GM21526 (cell line): ENCODE data around the gene UNC5A.

Source experiments
- ATAC-seq: cut with Tn5 transposase; IDR thresholded peaks from one replicate; pipeline ENCODE4 v1.9.1; 2021; ENCODE audit warnings: moderate library complexity; ENCODE audit not compliant: unreplicated experiment, low FRiP score

Gene UNC5A

DNA sequence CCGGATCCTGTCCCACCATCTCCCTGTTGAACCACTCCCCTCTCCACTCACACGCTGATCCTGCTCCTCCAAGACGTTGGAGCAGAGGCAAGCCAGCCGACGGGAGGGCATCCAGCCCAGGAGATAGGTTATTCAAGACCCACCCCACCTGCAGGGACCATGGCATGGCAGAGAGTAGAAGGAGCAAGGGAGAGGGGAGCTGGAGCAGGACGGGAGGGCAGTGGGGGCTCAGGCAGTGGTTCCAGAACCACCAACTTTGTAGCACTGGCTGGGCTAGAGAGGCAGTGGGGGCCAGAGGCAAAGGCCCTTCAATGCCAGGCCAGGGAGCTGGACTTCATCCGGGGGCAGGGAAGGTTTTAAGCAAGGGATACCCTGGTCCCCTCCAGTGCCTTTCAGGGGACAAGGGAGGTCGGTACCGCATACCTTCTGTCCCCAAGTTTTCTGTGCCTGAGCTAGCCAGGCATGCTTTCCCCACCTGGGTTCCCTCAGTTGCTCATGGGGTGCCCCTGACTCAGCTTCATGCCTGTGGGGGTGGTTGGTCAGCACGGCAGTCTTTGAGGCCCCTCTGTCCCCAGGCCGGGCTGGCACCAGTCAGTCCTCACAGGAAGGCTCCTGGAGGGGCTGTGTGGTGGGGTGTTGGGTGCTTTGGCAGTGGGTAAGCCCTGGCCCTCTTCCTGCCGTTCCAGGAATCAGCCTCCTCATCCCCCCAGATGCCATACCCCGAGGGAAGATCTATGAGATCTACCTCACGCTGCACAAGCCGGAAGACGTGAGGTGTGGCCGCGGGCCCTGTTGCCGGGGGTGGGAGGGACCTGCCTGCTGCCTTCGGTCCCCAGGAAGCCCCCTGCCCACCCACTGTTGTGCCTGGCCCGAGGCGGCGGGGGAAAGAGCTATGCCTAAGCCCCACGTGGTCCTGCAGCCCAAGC is 66.4 kb downstream of the UNC5A start:
- no peak for ATAC-seq

DNA sequence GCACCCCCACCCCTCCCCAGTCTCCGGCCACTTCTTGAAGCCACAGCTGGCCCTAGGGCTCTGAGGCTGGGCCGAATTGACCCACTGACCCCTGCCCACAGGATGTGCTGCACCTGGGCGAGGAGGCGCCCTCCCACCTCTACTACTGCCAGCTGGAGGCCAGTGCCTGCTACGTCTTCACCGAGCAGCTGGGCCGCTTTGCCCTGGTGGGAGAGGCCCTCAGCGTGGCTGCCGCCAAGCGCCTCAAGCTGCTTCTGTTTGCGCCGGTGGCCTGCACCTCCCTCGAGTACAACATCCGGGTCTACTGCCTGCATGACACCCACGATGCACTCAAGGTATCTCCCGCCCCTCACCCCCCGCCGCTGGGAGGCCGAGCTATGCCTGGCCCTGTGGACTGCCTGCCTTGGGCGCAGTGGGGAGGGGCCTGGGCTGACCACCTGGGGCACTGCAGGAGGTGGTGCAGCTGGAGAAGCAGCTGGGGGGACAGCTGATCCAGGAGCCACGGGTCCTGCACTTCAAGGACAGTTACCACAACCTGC is 67.5 kb downstream of the UNC5A start:
- ATAC-seq, result no peak

DNA sequence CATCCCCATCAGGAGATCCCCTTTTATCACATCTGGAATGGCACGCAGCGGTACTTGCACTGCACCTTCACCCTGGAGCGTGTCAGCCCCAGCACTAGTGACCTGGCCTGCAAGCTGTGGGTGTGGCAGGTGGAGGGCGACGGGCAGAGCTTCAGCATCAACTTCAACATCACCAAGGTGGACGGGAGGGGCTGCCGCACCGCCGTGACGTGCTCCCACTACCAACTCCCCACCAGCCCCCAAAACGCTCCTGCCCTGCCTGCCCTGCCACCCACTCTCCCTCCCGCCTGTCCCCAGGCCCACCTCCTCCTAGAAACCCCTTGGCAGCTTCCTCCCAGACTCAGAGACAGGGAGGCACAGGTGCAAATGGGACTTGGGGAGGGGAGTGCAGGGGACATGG is 68.1 kb downstream of the UNC5A start:
- ATAC-seq, result no peak

DNA sequence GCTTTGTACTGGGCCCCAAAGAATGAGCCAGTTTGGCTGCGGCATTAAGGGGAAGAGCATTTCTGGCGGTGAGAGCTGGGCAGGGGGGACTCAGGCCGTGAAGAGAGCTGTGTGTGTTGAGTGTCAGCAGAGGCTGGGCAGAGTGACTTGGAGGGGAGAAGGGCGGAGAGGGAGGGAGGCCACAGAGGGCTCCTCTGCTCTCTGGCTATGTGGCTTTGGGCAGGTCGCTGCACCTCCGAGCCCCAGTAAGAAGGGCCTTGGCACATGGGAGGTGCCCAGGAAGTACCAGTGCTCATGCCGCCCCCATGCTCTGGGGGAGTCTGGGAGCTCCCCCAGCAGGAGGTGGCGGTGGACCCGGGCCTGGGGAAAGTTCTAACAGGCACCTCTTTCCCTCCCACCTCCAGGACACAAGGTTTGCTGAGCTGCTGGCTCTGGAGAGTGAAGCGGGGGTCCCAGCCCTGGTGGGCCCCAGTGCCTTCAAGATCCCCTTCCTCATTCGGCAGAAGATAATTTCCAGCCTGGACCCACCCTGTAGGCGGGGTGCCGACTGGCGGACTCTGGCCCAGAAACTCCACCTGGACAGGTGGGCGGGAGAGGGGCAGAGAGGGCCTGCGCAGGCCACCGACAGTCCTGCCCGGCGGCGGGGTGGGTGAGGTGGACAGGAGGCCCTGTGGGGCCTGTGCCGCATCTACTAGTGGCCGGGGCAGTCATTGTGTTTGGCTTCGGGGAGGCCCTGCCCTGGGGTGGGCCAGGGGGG is 68.7 kb downstream of the UNC5A start:
- no peak for ATAC-seq

- ATAC-seq, result no peak
Observed at GRCh38 chr5:176879663-176880361, 69.5 kb downstream of the UNC5A start.

DNA sequence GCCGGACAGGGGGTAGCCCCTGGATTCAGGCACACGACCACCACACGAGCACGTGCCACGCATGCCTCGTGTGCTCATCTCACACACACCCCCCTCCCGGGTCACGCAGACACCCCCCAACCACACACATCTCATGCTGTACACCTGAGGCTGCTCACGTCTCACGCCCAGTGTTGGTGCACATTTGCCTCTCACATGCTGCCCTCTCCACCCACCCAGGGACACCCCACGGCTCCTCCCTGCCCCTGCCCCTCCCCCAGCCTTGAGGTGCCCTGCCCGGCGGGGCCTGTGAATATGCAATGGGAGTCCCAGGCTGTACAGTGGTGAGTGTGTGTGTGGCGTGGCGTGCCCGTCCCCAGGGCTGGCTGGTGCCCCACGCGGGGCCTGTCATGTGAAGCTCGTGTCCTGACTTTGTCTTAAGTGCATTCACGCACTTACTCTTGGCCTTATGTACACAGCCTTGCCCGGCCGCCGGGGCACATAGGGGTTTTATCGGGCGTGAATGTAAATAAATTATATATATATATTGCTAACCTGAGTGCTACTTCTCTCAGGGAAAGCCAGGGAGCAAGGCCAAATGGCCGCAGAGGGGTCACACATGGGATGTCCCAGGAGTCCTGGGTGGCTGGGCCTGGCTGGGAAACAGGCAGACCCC is 70.1 kb downstream of the UNC5A start:
- ATAC-seq, result no peak

DNA sequence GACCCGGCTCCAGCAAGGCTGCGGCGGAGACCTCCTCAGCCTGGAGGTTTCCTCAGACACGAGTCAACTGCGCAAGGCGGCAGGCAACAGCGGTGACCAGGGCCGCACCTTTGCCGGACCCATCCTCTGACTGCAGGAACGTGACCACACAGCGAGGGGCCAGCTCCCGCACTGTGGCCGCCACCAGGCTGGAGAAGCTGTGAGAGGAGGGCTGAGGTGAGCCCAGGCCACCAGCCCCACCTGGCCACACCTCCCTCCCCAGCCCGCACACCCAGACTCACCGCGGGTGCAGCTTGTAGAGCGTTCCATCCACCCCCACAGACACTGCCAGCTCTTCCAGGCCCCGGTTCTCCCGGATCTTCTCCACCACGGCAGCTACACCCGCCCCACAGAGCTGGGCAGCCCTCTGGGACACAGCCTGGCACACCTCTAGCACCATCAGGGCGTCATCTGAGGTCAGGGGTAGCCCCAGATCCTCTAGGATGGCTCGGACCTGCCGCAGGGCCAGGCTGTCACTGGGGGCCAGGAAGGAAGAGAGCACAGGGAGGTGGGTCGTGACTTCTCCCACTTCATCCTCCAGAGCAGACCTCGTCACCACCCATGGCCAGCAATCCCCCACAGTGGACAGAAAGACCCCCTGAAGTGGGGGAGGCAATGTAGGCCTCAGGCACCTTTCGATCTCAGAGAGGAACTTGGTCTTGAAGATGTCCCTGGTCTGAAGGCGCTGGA is 70.8 kb downstream of the UNC5A start:
- no peak for ATAC-seq

GRCh38 chr5:176881816-176882566 is 71.6 kb downstream of the UNC5A start:
- no peak for ATAC-seq

DNA sequence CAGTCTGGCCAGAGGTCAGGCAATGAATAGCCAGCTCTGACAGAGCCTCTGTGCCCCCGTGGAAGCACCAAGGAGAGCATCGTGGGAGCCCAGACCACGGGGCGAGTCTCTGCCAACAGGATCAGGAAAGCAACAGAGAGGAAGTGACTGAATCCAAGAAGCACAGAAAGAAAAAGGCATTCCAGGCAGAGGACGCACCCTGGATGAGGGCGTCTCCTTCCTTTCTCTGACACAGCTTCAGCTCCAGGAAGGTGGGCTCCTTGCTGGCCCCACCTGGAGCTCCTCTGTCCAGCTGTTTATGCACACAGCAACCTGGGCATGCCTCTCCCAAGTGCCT is 72.2 kb downstream of the UNC5A start:
- ATAC-seq, result no peak

- ATAC-seq, result no peak
Observed at GRCh38 chr5:176883700-176884570, 73.6 kb downstream of the UNC5A start.

GRCh38 chr5:176884571-176884890 is 74.2 kb downstream of the UNC5A start:
- ATAC-seq, result no peak

DNA sequence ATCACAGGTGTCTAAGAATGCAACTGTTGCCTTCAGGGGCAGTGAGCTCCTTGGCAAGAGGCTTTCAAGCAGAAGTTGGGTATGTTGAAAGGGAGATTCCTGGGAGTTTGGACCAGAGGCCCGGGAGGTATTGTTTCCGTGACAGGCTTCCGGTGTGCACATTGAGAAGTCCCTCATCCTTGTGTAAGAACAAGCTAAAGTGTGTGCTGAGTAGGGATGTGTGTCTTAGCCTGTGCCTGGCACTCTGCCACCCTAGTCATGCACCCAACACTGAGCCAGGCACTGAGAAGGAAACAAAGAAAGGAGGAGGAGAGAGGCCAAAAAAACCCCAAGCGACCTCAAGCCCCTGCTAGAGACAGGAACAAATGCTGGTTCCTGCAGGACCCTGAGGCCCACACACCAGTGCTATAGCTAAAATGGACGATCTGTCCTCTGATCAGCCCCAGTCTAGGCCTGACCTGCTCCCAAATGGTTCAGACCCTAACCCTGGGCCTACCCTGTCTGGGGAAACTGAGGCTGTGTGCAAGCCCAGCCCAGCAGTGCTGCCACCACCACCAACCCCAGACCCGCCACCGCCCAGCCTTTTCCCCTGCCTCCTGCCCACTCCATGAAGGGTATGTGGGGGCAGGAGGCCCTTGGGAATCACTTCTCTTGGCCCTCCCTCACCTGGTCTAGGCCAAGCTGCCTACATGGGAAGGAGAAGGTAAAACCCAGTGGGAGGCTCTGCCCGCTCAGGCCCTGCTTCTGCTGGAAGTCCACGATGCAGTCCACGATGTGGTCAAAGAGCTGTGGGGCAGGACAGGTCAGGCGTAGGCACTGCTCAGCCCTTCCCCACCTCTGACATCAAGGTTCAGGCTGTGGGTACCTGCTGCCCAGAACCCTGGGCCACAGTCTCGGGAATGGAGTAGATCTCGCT is 76.2 kb downstream of the UNC5A start:
- no peak for ATAC-seq

DNA sequence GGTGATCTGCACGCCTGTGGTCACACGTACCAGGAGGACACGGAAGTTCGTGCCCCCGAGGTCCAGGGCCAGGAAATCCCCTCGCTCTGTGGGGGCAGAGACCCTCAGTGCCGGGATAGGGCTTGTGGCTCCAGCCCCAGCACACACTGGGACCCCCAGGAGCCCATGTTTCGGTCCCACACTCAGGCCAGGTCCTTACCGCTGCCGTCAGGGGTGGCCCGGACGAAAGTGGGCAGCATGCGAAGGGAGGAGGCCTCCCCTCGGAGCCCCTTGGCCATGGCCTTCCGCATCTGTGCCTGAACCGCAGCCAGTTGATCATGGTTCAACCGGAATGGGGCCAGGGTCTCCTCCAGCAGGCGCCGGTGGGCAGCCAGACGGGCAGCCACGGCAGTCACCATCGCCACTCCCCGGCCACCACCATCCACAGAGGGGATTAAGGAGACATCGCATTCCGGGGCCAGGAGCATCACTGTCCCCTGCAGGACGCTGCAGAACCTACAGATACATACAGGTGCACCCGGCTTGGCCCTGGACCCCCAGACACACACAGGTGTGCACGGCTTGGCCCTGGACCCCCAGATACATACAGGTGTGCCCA is 77.0 kb downstream of the UNC5A start:
- ATAC-seq, result no peak

DNA sequence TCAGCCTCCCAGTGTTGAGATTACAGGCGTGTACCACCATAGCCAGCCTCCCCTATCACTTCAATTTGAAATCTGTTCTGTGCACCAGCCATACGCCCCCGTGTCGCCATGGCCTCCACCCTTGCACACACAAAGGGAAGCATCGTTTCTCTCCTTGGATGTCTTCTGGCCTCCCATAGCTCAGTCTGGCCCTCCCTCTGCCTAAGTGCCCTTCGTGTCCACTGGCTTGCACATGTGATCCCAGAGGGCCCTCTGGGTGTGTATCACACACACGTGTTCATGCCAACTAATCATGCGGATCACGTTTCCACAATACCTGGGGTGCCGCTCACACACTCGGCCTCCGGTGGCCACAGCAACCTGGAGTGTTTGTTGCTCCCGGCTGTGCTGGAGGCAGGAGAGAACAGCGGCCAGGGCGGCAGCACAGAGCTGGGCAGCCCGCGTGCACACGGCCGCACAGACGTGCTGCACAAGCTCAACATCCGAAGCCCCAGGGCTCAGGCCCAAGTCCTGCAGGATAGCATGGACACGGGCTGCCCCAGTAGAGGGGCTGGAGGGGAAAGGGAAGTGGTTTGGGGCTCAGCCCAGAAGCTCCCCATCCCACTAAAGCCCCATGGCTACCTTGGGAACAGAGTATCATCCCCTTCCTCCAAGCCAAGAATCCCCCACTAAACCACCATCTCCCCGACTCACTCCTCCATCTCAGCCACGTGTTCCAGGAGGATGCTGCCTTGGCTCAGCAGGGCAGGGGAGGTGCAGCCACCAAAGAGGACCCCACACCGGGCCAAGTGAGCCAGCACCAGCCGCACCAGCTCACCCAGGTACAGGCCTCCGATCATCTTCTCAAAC is 77.9 kb downstream of the UNC5A start:
- no peak for ATAC-seq

DNA sequence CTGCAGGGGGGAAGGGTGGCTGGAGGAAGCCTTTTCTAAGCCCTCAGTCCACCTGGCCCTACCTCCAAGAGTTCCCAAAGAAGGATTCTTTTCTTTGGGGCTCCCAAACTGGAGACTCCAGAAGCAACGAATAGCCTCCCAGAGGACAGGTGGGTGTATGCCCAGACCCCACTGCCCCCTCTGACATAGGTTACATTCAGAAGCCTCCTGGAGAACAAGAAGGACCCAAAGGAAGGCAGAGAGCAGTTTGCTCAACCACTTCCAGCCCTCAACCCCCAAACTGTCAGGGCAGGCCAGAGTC is 78.5 kb downstream of the UNC5A start:
- ATAC-seq, result no peak
